Measurements from ENCODE around the gene GABRG1.

The GABRG1 gene

GRCh38 chr4:46081248-46081647 is 42.6 kb downstream of the GABRG1 start:
- DNase-seq (ENCODE audit: extremely low read depth, insufficient read length), result no peak
- no peaks in the 10 kb centered on the region for H3K27me3 ChIP-seq (replicated peaks; ENCODE audit: control insufficient read depth, insufficient read depth, low read length)
- TF ChIP-seq, protein P1, sequence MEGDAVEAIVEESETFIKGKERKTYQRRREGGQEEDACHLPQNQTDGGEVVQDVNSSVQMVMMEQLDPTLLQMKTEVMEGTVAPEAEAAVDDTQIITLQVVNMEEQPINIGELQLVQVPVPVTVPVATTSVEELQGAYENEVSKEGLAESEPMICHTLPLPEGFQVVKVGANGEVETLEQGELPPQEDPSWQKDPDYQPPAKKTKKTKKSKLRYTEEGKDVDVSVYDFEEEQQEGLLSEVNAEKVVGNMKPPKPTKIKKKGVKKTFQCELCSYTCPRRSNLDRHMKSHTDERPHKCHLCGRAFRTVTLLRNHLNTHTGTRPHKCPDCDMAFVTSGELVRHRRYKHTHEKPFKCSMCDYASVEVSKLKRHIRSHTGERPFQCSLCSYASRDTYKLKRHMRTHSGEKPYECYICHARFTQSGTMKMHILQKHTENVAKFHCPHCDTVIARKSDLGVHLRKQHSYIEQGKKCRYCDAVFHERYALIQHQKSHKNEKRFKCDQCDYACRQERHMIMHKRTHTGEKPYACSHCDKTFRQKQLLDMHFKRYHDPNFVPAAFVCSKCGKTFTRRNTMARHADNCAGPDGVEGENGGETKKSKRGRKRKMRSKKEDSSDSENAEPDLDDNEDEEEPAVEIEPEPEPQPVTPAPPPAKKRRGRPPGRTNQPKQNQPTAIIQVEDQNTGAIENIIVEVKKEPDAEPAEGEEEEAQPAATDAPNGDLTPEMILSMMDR (IDR thresholded peaks at IDR 0.05; ENCODE audit: insufficient read depth, low read length, poor library complexity, severe bottlenecking), result no peak
- no peaks in the 10 kb centered on the region for H3K36me3 ChIP-seq (ENCODE audit: control insufficient read depth, insufficient read depth, low read length)
- no peak overlapping the region for H3K4me3 ChIP-seq (replicated peaks; ENCODE audit: low read depth, low read length)

DNA sequence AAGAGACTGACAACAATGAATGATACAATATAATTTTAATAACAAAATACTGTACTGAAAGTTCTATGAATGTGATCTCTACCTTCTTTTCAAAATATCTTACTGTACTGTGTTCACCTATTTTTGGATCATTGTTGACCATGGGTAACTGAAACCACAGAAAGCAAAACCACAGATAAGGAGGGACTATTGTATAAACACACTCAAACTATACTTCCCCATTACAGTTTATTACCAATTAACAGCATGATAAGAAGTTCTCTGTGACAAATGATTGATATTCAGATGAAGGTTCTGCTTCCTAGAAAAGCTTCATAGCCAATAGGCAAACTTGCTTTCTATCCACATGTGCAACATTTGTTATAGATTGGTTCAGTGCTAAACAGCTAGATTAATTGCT is 50.1 kb downstream of the GABRG1 start:
- TF ChIP-seq, protein P1 (IDR thresholded peaks at IDR 0.05; ENCODE audit: insufficient read depth, low read length, poor library complexity, severe bottlenecking), result no peak
- DNase-seq (ENCODE audit: extremely low read depth, insufficient read length), result no peak
- Histone ChIP-seq H3K27me3 (replicated peaks; ENCODE audit: control insufficient read depth, insufficient read depth, low read length) (no peaks in the 10 kb centered on the region), H3K4me3 (replicated peaks; ENCODE audit: low read depth, low read length) (no peak overlapping the region), H3K36me3 (ENCODE audit: control insufficient read depth, insufficient read depth, low read length) (no peaks in the 10 kb centered on the region)

DNA sequence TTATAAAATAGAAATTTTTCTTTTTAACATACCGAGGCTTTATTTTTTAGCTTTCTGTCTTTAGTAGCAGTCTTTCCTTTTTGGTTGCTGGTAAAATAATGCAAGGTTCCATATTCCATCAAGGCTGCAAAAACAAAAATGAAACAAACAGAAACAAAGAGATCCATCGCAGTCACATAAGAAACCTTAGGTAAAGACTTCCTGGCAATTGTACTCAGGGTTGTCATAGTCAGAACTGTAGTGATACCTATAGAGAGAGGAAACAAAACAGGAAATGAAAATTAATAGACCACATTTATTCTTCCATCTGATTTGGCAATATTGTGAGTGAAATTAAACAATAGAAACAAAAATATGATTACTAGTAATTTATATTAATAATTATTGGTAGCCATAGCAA is 72.5 kb downstream of the GABRG1 start:
- no peak for DNase-seq (ENCODE audit: extremely low read depth, insufficient read length)
- TF ChIP-seq, protein P1 (IDR thresholded peaks at IDR 0.05; ENCODE audit: insufficient read depth, low read length, poor library complexity, severe bottlenecking), result no peak
- Histone ChIP-seq H3K27me3 (replicated peaks; ENCODE audit: control insufficient read depth, insufficient read depth, low read length) (no peaks in the 10 kb centered on the region), H3K4me3 (replicated peaks; ENCODE audit: low read depth, low read length) (no peak overlapping the region), H3K36me3 (ENCODE audit: control insufficient read depth, insufficient read depth, low read length) (no peaks in the 10 kb centered on the region)

GRCh38 chr4:46032056-46032455 is 91.8 kb downstream of the GABRG1 start:
- no peak overlapping the region for H3K4me3 ChIP-seq (replicated peaks; ENCODE audit: low read depth, low read length)
- H3K36me3 ChIP-seq (ENCODE audit: control insufficient read depth, insufficient read depth, low read length), result no peaks in the 10 kb centered on the region
- no peak for DNase-seq (ENCODE audit: extremely low read depth, insufficient read length)
- no peaks in the 10 kb centered on the region for H3K27me3 ChIP-seq (replicated peaks; ENCODE audit: control insufficient read depth, insufficient read depth, low read length)
- TF ChIP-seq, protein P1 (IDR thresholded peaks at IDR 0.05; ENCODE audit: insufficient read depth, low read length, poor library complexity, severe bottlenecking), result no peak

DNA sequence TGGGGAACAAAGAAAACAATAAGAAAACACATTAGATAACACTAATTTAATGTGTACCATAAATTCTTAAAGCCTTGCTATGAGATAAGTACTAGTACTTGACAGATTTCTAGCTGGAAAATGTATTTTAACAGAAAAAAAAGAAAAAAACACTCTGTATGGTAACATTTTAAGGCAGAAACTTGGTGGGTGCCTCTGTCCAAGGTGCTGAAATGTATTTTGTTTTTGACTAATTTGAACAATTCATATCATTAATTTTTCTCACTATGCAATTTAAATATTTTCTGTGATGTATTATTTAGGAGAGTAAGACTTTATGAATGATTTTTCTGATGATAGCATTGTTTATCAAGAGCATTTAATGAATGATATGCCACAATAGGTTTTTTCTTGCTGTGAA is 107.5 kb downstream of the GABRG1 start:
- TF ChIP-seq, protein P1 (IDR thresholded peaks at IDR 0.05; ENCODE audit: insufficient read depth, low read length, poor library complexity, severe bottlenecking), result no peak
- Histone ChIP-seq H3K4me3 (replicated peaks; ENCODE audit: low read depth, low read length) (no peak overlapping the region), H3K36me3 (ENCODE audit: control insufficient read depth, insufficient read depth, low read length) (no peaks in the 10 kb centered on the region), H3K27me3 (replicated peaks; ENCODE audit: control insufficient read depth, insufficient read depth, low read length) (no peaks in the 10 kb centered on the region)
- no peak for DNase-seq (ENCODE audit: extremely low read depth, insufficient read length)

DNA sequence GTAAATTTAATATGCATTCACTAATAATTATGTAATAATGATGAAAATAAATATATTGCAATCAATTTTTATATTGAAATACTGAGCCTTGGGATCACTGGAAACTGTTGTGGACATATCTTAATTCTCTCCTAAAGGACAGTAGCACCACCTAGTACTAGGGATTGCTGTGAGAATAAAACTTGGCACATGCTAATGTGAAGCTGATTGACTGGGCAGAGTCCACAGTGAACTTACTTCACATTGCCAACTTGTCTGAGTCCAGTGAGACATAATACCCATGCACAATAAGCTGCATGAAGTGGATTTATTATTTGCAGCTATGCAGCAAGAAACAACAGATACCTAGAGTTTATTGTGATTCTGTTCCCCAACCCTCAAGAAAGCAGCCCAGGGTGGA is 131.1 kb downstream of the GABRG1 start:
- Histone ChIP-seq H3K27me3 (replicated peaks; ENCODE audit: control insufficient read depth, insufficient read depth, low read length) (no peaks in the 10 kb centered on the region), H3K36me3 (ENCODE audit: control insufficient read depth, insufficient read depth, low read length) (no peaks in the 10 kb centered on the region), H3K4me3 (replicated peaks; ENCODE audit: low read depth, low read length) (no peak overlapping the region)
- TF ChIP-seq, protein P1 (IDR thresholded peaks at IDR 0.05; ENCODE audit: insufficient read depth, low read length, poor library complexity, severe bottlenecking), result no peak
- DNase-seq (ENCODE audit: extremely low read depth, insufficient read length), result no peak

Measured in GM06990 (cell line).